NB4 (cell line): Measurements from ENCODE around the gene TP73.
A peak's percentile ranks its signal among the peaks of the same experiment; 100 is the strongest.

ENCODE experiments used
- DNase-seq: peaks from one replicate; pipeline ENCODE4 v3.0.0; 2010; ENCODE audit warnings: low read depth
- H3K4me3 ChIP-seq: one replicate; pipeline ENCODE4 v1.5.1; 2011; ENCODE audit warnings: mild to moderate bottlenecking, low read depth, low read length, moderate library complexity
- MYC ChIP-seq: IDR thresholded peaks from 2 replicates; pipeline ENCODE4 v1.6.1; 2011; ENCODE audit warnings: low read depth, low read length
- POLR2A ChIP-seq: IDR thresholded peaks from 2 replicates; pipeline ENCODE4 v1.6.1; 2011; ENCODE audit warnings: mild to moderate bottlenecking; ENCODE audit not compliant: insufficient read length; ENCODE audit errors: extremely low read depth
- TF ChIP-seq, protein P1 (sequence below): IDR thresholded peaks from 2 replicates; pipeline ENCODE4 v1.6.1; 2011; ENCODE audit warnings: low read depth, low read length
- TF ChIP-seq, protein P2 (sequence below): IDR thresholded peaks from one replicate; pipeline ENCODE4 v1.5.1; 2012; ENCODE audit warnings: low read depth, low read length

Gene TP73

DNA sequence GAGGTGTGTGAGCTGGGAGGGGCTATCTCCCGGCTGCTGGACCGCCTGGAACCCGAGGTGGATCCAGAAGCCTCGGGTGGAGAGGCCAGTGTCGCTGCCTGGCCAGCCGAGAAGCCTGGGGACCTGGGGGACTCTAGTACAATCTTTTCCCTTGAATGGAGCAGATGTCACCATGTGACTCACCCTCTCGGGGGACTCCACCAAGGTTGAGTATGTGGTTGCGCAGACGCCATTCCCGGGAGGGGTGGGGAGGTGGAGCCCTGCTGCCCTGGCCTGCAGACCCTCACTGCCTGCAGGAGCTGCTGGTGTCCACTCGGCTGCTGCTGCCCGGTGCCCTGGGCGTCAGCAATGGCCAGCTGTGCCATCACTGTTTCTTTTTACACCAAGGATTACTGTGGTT lies 40.3 kb downstream of the TP73 start:
- H3K4me3 ChIP-seq, result no peak overlapping the region
- peak; percentile 70 for DNase-seq
- no peak for TF ChIP-seq POLR2A
- TF ChIP-seq, protein P1, sequence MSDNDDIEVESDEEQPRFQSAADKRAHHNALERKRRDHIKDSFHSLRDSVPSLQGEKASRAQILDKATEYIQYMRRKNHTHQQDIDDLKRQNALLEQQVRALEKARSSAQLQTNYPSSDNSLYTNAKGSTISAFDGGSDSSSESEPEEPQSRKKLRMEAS, result peak; percentile 9; the same call in 1 of the 2 replicates

DNA sequence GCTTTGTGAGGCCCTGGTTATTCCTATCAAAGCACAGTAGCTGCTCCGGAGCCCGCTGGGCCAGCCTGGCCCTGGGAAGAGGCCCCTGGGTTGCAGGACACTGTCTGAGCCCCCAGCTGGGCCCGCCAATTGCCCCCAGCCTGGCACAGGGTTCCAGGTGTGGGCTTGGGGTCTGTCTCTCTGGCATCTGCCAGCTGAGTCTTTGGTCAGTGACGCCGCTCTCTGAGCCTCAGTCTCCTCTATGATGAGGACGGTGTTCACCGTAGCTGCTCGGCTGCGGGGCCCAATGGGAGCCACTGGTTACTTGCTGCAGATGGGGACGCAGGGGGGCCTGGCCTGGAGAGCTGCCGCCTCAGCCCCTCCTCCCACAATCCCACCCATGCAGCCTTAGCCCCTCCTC lies 41.0 kb downstream of the TP73 start:
- TF ChIP-seq, protein P1, result no peak
- no peak for TF ChIP-seq POLR2A
- TF ChIP-seq MYC, result no peak
- TF ChIP-seq, protein P2, sequence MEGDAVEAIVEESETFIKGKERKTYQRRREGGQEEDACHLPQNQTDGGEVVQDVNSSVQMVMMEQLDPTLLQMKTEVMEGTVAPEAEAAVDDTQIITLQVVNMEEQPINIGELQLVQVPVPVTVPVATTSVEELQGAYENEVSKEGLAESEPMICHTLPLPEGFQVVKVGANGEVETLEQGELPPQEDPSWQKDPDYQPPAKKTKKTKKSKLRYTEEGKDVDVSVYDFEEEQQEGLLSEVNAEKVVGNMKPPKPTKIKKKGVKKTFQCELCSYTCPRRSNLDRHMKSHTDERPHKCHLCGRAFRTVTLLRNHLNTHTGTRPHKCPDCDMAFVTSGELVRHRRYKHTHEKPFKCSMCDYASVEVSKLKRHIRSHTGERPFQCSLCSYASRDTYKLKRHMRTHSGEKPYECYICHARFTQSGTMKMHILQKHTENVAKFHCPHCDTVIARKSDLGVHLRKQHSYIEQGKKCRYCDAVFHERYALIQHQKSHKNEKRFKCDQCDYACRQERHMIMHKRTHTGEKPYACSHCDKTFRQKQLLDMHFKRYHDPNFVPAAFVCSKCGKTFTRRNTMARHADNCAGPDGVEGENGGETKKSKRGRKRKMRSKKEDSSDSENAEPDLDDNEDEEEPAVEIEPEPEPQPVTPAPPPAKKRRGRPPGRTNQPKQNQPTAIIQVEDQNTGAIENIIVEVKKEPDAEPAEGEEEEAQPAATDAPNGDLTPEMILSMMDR, result no peak

DNA sequence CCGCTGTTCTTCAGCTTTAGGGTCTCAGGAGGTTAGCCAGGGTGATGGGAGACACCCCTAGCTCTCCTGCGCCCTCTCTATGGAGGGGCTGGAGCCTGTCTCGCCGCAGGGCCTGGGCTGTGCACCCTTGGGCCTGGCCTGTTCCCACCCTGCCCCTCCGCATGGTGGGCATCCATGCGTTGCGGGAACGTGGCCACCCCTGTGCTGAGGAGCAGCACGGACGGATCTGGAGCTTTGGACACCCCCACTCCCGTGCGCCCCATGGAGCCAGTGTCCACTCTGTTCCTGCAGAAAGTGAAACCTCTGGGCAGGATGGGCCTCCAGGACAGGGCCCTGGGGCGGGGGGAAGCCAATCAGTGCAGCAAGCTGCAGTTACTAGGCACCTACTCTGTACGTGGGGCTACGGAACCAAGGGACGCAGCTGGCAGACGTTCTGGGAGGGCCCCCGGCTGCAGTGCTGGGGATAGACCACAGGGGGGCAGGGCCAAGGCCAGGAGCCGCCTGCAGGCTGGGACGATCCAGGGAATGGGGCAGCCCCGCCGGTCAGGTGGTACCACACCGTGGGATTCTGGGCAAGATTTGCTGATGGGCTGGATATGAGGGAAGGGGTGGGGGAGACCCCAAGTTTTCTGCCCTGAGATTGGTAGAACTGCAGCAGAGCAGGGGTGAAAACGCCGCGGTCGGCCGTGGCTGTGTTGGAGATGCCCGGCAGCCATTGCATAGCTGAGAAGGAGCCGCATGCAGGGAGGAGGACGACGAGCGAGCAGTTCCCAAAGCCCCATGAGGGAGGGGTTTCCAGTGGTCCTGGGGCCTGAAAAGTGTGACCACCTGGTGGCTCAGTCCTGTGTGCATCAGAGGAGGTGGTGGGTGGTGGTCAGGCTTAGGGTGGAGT lies 43.3 kb downstream of the TP73 start:
- TF ChIP-seq, protein P2, result peak; percentile 80
- TF ChIP-seq, protein P1, result no peak
- peak; percentile 39 for DNase-seq
- H3K4me3 ChIP-seq, result no peak overlapping the region

More for the DNA sequence above, 41.0 kb downstream of the TP73 start:
- no peak overlapping the region for H3K4me3 ChIP-seq
- no peak for DNase-seq

DNA sequence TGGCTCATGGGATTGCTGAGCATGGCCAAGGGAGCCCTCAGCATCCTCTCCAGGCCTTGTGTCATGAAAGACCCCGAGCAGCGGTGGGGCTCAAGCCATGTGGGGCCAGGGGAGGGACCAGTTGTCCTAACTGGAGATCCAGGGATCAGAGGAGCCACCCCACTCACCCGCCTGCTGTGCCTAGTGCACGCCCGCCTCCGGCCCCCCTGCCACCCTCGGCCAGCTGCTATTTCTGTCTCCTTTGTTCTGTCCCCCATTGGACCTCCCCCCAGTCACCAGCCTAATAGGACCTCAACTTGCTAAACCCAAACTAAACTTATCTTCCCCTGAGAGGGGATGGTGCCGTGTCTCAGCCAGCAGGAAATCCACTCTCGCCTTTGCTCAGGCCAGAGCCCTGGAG lies 44.4 kb downstream of the TP73 start:
- DNase-seq, result no peak
- TF ChIP-seq POLR2A (no peak), MYC (no peak)
- TF ChIP-seq, protein P1, result no peak
- TF ChIP-seq, protein P2, result no peak
- no peak overlapping the region for H3K4me3 ChIP-seq

DNA sequence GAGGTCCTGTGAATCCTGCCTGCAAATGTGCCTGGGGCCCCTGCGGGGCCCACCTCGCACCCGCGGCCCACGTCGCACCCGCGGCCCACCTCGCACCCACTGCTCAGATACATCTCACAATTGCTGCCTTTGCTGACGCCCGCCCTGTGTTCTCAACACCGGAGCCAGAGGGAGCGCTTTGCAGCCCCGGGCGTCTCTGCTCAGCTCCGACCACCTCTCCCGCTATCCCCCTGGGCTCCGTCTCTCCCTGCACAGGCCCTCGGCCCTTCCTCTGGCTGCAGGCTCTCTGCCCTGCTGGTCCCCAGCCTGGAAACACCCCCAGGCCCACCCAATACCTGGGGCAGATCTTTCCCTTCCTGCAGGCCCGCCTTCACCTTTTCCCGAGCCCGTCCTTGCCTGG lies 44.8 kb downstream of the TP73 start:
- no peak for DNase-seq
- no peak overlapping the region for H3K4me3 ChIP-seq
- no peak for TF ChIP-seq POLR2A
- TF ChIP-seq, protein P2, result no peak
- no peak for TF ChIP-seq MYC
- TF ChIP-seq, protein P1, result no peak

DNA sequence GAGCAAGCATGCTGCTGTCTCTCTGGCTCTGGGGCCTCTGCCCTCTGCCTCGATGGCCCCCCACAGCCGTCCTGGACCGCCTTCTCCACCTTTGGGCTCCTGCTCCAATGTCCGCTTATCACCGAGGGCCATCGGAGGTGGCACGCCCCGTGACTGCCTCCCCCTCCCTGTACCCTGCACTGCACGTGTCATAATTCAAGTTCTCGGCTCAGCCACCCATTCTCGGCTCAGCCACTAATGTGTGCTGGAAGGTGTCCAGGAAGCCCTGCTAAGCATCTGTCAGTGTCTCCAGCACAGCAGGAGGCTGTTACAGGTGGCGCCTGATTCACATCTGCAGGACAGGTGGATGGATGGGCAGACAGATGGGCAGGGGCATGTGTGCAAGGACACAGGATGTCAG lies 45.5 kb downstream of the TP73 start:
- TF ChIP-seq POLR2A (no peak), MYC (no peak)
- TF ChIP-seq, protein P2, result no peak
- TF ChIP-seq, protein P1, result no peak
- no peak overlapping the region for H3K4me3 ChIP-seq
- DNase-seq, result no peak
